Measurements from ENCODE around the gene OGFOD1.

Gene OGFOD1

DNA sequence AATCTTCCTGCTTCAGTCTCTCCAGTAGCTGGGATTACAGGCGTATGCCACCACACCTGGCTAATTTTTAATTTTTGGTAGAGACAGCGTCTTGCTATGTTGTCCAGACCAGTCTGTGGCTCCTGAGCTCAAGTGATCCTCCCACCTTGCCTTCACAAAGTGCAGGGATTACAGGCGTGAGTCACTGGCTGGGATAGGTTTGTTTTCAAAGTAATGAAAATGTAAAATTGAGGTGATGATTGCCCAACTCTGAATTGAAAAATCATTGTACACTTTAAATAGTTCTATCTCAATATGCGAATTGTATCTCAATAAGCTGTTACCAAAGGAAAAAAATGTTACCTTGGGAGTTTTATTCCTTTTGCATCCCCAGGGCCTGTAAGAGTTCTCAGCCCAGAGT, 24.8 kb upstream of the OGFOD1 start:
- no peak for DNase-seq (ENCODE audit: low read depth in 2 of 2)

- DNase-seq (ENCODE audit: low read depth in 2 of 2): no peak
Observed at GRCh38 chr16:56428091-56428490, 23.3 kb upstream of the OGFOD1 start.

DNA sequence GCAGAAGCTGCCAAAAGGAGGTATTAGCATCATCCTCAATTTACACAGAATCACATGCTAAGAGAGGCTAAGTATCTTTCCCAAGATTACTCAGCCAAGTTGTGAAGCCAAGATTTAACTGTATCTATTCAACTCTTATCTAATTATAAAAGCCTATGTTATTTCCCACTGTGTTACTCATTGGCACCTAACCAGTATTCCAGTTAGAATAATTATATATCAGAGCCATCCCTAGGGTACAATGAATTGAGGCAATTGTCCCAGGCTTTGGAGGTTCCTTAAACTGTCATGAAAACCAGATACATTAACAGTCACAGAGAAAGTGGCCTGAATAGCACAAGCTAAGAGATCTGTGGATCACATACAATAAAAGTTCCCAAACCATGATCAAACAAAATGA, 15.1 kb upstream of the OGFOD1 start:
- DNase-seq (ENCODE audit: low read depth in 2 of 2): no peak

DNA sequence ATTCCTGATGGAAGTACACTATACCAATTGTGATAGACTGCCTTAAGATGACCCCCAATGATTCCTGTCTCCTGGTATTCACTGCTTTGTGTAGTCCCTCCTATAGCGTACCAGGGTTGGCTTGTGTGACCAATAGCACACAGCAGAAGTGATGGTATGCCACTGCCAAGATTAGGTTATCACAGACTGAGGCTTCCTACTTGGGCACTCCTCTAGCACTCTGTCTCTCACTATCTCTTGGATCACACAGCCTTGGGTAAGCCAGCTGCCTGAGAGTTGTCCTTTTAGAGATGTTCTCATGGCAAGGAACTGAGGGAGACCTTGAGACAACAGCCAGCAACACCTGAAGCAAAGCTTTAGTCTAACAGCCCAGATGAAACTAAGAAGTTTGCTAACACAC, 13.3 kb upstream of the OGFOD1 start:
- DNase-seq (ENCODE audit: low read depth in 2 of 2): no peak

GRCh38 chr16:56447286-56447685, 4.1 kb upstream of the OGFOD1 start:
- DNase-seq (ENCODE audit: low read depth in 2 of 2): no peak

DNA sequence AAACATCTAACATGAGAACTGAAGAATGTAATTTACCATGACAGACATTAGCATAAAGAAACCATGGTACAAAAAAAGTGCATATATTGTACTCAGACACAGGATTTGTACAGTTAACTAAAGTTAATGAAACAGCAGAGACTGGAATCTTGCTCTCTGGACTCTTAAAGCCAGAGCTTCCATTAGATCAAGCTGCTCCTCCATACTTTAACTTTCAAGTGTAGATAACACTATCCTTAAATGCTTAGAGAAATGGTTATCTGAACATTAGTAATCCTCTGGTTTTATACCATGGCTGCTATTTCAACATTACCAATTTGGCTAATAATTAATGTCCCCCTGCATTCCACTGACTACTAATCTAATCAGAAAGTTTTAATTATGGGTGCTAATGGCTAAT, 3.3 kb upstream of the OGFOD1 start:
- DNase-seq (ENCODE audit: low read depth in 2 of 2): no peak

- DNase-seq (ENCODE audit: low read depth in 2 of 2): no peak
Observed at GRCh38 chr16:56450275-56450985, 924 bp upstream of the OGFOD1 start.

- DNase-seq (ENCODE audit: low read depth in 2 of 2): no peak
Observed at GRCh38 chr16:56451753-56452689, 667 bp downstream of the OGFOD1 start.

DNA sequence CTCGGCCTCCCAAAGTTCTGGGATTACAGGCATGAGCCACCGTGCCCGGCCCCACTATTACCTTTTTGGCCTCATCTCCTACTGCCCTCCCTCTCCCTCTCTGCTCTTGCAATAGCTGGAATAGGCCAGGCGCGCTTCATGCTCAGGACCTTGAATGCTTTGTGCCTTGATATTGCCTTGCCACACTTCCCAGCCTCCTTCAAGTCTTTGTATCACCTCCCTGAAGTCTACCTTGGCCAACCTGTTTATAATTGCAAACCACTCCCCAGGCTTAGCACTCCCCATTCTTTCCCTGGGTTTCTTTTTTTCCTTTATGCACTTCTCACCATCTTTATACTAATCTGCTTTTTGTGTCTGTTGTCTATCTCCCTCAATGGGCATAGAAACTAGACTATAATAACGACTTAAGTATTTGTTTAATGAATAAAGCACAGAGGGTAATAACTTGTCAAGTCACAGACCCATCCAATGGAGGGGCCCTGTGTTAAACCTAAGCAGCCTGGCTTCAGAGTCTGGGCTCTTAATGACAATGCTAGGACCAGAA, 6.6 kb downstream of the OGFOD1 start:
- DNase-seq (ENCODE audit: low read depth in 2 of 2): no peak

DNA sequence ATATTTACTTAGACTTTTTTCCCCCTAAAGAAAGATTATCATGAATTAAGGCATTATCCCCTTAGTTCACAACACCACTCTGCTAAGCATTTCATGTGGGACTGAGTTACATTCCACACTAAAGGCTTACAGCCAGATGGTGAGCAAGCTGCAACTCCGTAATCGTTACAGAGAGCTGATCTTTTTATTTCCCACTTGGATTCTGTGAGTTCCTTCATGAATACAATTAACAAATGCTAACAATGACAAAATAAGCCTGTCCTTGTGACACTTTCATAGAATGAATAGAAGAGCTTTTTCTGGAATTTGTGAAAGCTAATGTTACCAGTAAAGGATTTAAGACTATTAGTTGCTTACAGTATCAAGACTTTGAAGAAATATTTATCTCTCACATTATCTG, 8.7 kb downstream of the OGFOD1 start:
- no peak for DNase-seq (ENCODE audit: low read depth in 2 of 2)

DNA sequence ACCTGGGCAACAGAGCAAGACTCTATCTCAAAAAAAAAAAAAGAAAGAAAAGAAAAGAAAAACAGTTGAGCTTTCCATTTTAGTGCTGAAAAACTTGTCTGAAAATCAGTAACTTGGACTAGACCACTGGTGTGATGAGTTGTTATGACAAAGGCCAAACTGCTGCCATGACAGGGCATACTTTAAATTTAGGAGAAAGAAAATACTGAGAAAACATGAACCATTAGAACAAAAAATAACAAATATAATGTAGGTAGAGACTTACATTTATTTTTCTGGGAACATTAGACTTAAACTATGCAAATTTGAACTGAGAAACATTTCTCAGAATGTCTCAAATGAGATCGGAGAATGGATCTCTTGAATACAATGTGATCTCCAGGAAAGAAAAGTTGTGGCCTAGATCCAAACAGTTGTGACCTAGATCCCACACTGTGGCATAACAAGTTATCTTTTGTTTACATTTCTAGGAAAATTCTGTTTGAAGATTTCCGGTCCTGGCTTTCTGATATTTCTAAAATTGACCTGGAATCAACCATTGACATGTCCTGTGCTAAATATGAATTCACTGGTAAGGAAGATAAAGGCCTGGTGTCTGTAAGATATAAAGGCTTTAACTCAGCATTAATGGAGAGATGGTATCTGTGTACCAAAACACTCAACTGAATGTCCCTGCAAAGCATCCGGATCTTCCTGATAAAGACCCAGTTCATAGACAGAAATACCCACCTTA, 10.9 kb downstream of the OGFOD1 start:
- DNase-seq (ENCODE audit: low read depth in 2 of 2): no peak

- DNase-seq (ENCODE audit: low read depth in 2 of 2): no peak
Observed at GRCh38 chr16:56463153-56463552, 11.8 kb downstream of the OGFOD1 start.

- no peak for DNase-seq (ENCODE audit: low read depth in 2 of 2)
Observed at GRCh38 chr16:56466344-56466743, 15.0 kb downstream of the OGFOD1 start.

GRCh38 chr16:56468800-56469199, 17.4 kb downstream of the OGFOD1 start:
- no peak for DNase-seq (ENCODE audit: low read depth in 2 of 2)

GRCh38 chr16:56469748-56470147, 18.4 kb downstream of the OGFOD1 start:
- no peak for DNase-seq (ENCODE audit: low read depth in 2 of 2)

DNA sequence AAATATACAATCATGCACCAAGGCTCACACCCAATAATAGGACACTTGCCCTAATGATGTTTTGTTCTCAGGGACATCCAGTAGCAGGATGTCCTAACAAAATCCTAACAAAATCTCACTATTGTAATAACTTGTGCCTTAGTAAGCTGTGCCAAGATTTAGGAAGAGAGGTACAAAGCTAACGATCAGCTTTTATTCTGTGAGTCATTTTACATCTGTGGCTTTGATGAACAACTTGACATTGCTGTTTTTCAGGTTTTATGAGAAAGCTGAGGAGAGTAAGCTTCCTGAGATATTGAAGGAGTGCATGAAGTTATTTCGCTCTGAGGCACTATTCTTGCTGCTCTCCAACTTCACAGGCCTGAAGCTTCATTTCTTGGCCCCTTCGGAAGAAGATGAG, 18.9 kb downstream of the OGFOD1 start:
- DNase-seq (ENCODE audit: low read depth in 2 of 2): no peak

DNA sequence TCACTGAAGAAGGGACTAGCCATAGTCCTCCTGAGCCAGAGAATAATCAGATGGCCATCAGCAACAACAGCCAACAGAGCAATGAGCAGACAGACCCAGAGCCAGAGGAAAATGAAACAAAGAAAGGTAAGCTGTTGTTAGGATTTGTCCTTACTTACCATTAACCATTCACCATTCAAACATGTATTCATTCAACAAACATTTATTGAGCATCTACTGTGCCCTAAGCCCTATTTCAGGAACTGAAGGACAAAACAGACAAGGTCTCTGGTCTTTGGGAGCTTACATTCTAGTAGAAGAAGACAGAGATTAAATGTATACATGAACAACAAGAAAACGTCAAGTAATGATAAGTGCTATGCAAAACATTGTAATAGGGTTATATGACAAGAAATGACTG, 19.3 kb downstream of the OGFOD1 start:
- no peak for DNase-seq (ENCODE audit: low read depth in 2 of 2)

DNA sequence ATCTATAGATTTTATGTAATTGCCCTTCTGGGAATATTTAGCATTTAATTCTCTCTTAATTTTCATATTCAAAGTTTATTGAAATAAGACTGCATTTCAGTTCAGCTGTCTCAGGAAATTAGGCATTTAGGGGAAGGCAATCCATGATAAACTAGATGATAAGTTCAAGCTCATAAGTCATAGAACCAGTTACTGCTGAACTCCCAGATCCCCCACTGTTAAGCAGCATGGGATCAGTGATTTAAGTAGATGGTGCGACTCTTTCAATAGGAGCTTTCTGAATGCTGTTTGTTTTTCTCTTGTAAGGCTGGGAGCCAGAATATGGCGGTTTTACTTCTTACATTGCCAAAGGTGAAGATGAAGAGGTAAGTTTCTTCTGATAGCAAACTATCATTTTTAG, 23.8 kb downstream of the OGFOD1 start:
- no peak for DNase-seq (ENCODE audit: low read depth in 2 of 2)

DNA sequence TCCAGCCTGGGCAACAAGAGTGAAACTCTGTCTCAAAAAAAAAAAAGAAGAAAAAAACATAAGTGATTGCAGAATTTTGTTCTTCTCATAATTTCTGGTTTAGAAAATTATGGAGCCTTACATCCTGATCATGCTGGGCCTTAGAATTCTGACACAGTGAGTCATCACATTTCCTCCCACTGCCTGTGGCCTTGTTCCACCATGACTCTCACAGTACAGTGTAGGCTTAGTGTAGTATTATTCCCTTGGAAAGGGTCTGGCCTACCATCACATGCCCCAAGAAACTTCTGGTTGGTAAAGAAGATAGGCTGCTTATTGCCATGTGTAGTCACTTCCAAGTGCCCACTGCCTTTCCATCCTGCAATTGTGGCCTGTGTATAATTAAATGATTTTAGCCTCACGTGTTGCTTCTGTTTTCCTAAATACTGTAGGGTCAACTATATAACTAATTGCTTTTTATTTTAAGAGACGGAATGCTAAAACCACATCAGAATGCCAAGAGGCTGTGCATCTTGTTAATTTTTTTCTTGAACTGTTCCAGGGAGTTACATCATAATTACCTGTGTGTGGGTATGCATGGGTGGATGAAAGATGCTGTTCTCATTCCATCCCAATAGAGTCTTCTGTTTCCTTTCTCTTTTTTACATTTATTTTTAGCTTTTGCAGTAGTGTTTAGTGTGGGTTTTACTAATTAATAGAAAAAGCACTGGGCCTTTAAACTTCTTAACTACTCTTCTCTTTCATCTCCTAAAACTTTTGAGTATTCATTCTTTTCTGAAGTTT, 25.9 kb downstream of the OGFOD1 start:
- DNase-seq (ENCODE audit: low read depth in 2 of 2): no peak

DNA sequence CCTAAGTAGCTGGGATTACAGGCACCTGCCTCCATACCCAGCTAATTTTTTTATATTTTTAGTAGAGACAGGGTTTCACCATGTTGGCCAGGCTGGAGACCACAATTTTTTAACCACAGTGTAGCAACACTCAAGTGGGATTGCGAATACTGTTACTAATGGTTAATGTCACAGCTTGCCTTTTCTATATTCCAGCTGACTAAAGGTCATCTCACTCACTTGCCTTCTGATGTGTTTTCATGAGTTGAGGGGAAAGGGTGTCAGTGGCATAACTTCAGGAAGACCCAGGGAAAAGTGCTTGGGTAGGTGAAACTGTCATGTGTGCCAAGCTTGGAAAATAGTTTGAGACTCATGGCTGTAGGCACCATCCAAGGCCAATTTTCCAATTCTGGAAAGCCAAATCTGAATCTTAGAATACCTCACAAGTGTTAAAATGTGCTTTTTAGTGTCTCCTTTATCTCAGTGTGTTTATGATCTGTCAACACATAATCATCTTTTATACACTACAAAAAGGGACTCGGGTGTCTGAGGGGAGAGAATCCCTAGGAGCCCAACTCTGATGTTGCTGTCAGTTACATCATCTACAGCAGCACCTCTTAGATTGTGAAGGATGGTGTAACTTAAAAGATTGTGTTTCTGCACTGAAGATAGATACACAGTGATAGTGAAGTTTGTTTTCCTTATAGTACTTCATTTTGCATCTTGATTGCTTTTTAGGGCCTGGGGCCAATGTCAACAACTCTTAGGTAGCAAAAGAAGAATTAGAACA, 27.1 kb downstream of the OGFOD1 start:
- DNase-seq (ENCODE audit: low read depth in 2 of 2): no peak

- no peak for DNase-seq (ENCODE audit: low read depth in 2 of 2)
Observed at GRCh38 chr16:56479469-56479868, 28.1 kb downstream of the OGFOD1 start.
